NT2/D1 (cell line): ENCODE data around the gene COQ10B.

Experiments used
- DNase-seq: peaks from one replicate; pipeline ENCODE4 v3.0.0-alpha.2; 2011; ENCODE audit warnings: low read depth, low spot score
- H3K27me3 ChIP-seq: 2 replicates; pipeline ENCODE4 v1.6.0; 2011; ENCODE audit warnings: mild to moderate bottlenecking; ENCODE audit not compliant: insufficient read length, insufficient read depth
- H3K36me3 ChIP-seq: 2 replicates; pipeline ENCODE4 v1.6.1; 2011; ENCODE audit warnings: mild to moderate bottlenecking, low read length, mixed read lengths; ENCODE audit not compliant: insufficient read depth, insufficient read length
- H3K4me1 ChIP-seq: 2 replicates; pipeline ENCODE4 v1.5.1; 2011; ENCODE audit not compliant: insufficient read depth, insufficient read length
- H3K4me3 ChIP-seq: 2 replicates; pipeline ENCODE4 v1.5.1; 2011; ENCODE audit warnings: low read depth; ENCODE audit not compliant: insufficient read length
- H3K9ac ChIP-seq: 2 replicates; pipeline ENCODE4 v1.6.0; 2011; ENCODE audit warnings: low read depth; ENCODE audit not compliant: insufficient read length
- H3K9me3 ChIP-seq: 2 replicates; pipeline ENCODE4 v1.5.1; 2011; ENCODE audit warnings: mild to moderate bottlenecking, low read length; ENCODE audit not compliant: insufficient read depth
- SUZ12 ChIP-seq: IDR thresholded peaks from 2 replicates; pipeline ENCODE4 v1.6.1; 2011; ENCODE audit not compliant: insufficient read length, insufficient read depth; ENCODE audit errors: extremely low read depth
- YY1 ChIP-seq: IDR thresholded peaks from 2 replicates; pipeline ENCODE4 v1.6.1; 2011; ENCODE audit not compliant: insufficient read length, insufficient read depth
- ZNF274 ChIP-seq: IDR thresholded peaks from 2 replicates; pipeline ENCODE4 v1.6.1; 2011; ENCODE audit warnings: mild to moderate bottlenecking, low read depth, low read length

COQ10B gene

GRCh38 chr2:197453914-197454398, 604 bp downstream of the COQ10B start:
- Histone ChIP-seq H3K9ac (peak overlapping the region; percentile 87), H3K27me3 (no peaks in the 10 kb centered on the region), H3K9me3 (peaks cover 3% of the 10 kb centered on the region; the same call in 1 of the 2 replicates), H3K4me3 (peak overlapping the region; percentile 98), H3K4me1 (no peaks in the 10 kb centered on the region), H3K36me3 (peaks cover 4% of the 10 kb centered on the region)
- no peak for DNase-seq
- TF ChIP-seq YY1 (no peak), ZNF274 (no peak), SUZ12 (no peak)

GRCh38 chr2:197454923-197455322, 1.6 kb downstream of the COQ10B start:
- TF ChIP-seq ZNF274 (no peak), YY1 (no peak), SUZ12 (no peak)
- peaks cover 3% of the 10 kb centered on the region; the same call in 1 of the 2 replicates for H3K9me3 ChIP-seq
- H3K4me1 ChIP-seq = no peaks in the 10 kb centered on the region
- peak overlapping the region; percentile 87 for H3K9ac ChIP-seq
- H3K4me3 ChIP-seq = peak overlapping the region; percentile 98
- DNase-seq = no peak
- H3K36me3 ChIP-seq = peaks cover 13% of the 10 kb centered on the region
- H3K27me3 ChIP-seq = no peaks in the 10 kb centered on the region

DNA sequence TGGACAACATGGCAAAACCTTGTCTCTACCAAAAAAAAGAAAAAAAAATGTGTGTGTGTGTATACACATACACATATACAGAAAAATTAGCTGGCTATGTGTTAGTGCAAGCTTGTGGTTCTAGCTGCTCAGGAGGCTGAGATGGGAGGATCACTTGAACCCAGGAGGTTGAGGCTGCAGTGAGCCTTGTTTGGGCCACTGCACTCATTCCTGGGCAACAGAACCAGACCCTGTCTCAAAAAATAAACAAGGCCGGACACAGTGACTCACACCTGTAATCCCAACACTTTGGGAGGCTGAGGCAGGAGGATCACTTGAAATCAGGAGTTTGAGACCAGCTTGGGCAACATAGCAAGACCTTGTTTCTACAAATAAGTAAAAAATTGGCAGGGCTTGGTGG, 2.1 kb downstream of the COQ10B start:
- H3K27me3 ChIP-seq = no peaks in the 10 kb centered on the region
- H3K36me3 ChIP-seq = peaks cover 18% of the 10 kb centered on the region
- H3K9me3 ChIP-seq = peaks cover 3% of the 10 kb centered on the region; the same call in 1 of the 2 replicates
- H3K9ac ChIP-seq = no peak overlapping the region
- TF ChIP-seq YY1 (no peak), SUZ12 (no peak), ZNF274 (no peak)
- no peak overlapping the region for H3K4me3 ChIP-seq
- DNase-seq = no peak
- H3K4me1 ChIP-seq = no peaks in the 10 kb centered on the region

GRCh38 chr2:197460649-197461048, 7.3 kb downstream of the COQ10B start:
- no peaks in the 10 kb centered on the region for H3K9me3 ChIP-seq
- H3K4me3 ChIP-seq = no peak overlapping the region
- no peaks in the 10 kb centered on the region for H3K27me3 ChIP-seq
- H3K36me3 ChIP-seq = peaks cover 54% of the 10 kb centered on the region
- TF ChIP-seq SUZ12 (no peak), ZNF274 (no peak), YY1 (no peak)
- H3K4me1 ChIP-seq = no peaks in the 10 kb centered on the region
- DNase-seq = no peak
- no peak overlapping the region for H3K9ac ChIP-seq

GRCh38 chr2:197461057-197461456, 7.7 kb downstream of the COQ10B start:
- no peaks in the 10 kb centered on the region for H3K4me1 ChIP-seq
- no peak for DNase-seq
- no peaks in the 10 kb centered on the region for H3K9me3 ChIP-seq
- H3K36me3 ChIP-seq = peaks cover 55% of the 10 kb centered on the region
- H3K27me3 ChIP-seq = no peaks in the 10 kb centered on the region
- H3K9ac ChIP-seq = no peak overlapping the region
- no peak for TF ChIP-seq SUZ12
- TF ChIP-seq YY1 = no peak
- no peak for TF ChIP-seq ZNF274
- no peak overlapping the region for H3K4me3 ChIP-seq

DNA sequence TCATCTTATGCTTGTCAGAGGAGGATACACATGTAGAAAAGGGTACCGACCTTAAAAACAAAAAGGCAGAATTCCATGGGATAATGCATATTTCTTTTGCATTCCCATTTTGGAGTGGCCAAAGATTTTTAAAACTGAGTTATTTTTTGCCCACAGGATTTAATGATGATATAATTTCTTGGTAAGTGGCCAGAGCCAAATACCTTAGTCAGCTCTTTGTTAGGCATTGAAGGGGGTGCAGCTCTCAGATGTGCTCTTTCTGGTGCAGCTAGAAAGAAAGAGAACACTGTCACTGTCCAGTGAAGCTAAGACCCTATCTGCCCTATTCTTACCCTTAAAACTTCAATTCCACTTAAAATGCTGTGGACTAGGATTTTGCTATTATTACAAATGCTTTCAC, 10.8 kb downstream of the COQ10B start:
- Histone ChIP-seq H3K27me3 (no peaks in the 10 kb centered on the region), H3K4me3 (no peak overlapping the region), H3K9ac (no peak overlapping the region), H3K4me1 (no peaks in the 10 kb centered on the region), H3K36me3 (peaks cover 76% of the 10 kb centered on the region), H3K9me3 (no peaks in the 10 kb centered on the region)
- no peak for TF ChIP-seq SUZ12
- TF ChIP-seq YY1 = no peak
- TF ChIP-seq ZNF274 = no peak
- DNase-seq = no peak

- no peak for DNase-seq
- Histone ChIP-seq H3K4me1 (no peaks in the 10 kb centered on the region), H3K9ac (no peak overlapping the region), H3K36me3 (peaks cover 84% of the 10 kb centered on the region), H3K9me3 (no peaks in the 10 kb centered on the region), H3K4me3 (no peak overlapping the region), H3K27me3 (no peaks in the 10 kb centered on the region)
- TF ChIP-seq SUZ12 (no peak), ZNF274 (no peak), YY1 (no peak)
Measured at GRCh38 chr2:197472166-197472565, 18.8 kb downstream of the COQ10B start.

GRCh38 chr2:197477797-197478196, 24.4 kb downstream of the COQ10B start:
- no peaks in the 10 kb centered on the region for H3K9me3 ChIP-seq
- H3K9ac ChIP-seq = no peak overlapping the region
- H3K4me3 ChIP-seq = no peak overlapping the region
- TF ChIP-seq SUZ12 (no peak), ZNF274 (no peak), YY1 (no peak)
- H3K4me1 ChIP-seq = no peaks in the 10 kb centered on the region
- H3K36me3 ChIP-seq = peaks cover 54% of the 10 kb centered on the region
- DNase-seq = no peak
- H3K27me3 ChIP-seq = no peaks in the 10 kb centered on the region
